HG02852 (cell line): Measurements from ENCODE around the gene KIFC1.
A peak's percentile ranks its signal among the peaks of the same experiment; 100 is the strongest.
"Not testable (repeated sequence)": the region's sequence is repeated elsewhere in the genome, so short reads cannot be mapped to it uniquely, and the experiment has no call there.

Experiments used
- ATAC-seq: cut with Tn5 transposase; IDR thresholded peaks from one replicate; pipeline ENCODE4 v1.9.1; 2021; ENCODE audit warnings: mild to moderate bottlenecking, moderate library complexity; ENCODE audit not compliant: unreplicated experiment

The KIFC1 gene

DNA sequence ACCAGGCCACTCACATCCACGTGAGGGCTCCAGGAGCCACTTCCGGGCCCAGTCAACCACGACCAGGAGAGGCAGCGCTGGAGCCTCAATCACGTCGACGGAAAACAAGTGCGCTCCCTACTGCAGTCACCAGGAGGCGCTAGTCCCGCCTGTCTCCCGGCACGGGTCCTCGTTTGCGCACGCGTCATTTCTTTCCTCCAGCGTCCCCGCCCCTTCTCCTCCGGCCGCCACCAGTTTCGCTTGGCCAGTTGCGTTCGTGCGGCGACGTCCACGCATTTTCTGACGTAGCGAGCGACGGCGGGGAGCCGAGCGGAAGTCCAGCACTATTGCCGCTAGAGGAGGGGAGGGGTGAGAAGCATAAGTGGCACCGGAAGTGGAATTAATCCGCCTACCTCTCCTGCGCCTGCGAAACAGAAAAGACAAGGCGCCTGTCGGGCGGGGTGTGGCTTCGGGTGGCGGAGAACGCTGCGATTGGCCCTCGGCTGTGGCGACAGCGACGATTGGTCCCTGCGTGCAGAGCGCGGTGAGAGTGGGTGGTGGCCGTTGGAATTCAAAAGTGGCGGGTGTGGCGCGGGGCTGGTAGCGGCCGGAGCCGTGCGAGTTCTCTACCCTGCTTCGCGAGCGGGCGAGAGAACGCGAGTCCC lies at the start of gene KIFC1:
KIFC1 (plus strand) TSS at position 546 of the 644 bp plus-strand sequence. CDS start 163 bp downstream, outside the sequence.
- peak; percentile 87 for ATAC-seq

GRCh38 chr6:33343606-33343952 lies 48.0 kb upstream of the KIFC1 start:
- ATAC-seq = not testable (repeated sequence)

DNA sequence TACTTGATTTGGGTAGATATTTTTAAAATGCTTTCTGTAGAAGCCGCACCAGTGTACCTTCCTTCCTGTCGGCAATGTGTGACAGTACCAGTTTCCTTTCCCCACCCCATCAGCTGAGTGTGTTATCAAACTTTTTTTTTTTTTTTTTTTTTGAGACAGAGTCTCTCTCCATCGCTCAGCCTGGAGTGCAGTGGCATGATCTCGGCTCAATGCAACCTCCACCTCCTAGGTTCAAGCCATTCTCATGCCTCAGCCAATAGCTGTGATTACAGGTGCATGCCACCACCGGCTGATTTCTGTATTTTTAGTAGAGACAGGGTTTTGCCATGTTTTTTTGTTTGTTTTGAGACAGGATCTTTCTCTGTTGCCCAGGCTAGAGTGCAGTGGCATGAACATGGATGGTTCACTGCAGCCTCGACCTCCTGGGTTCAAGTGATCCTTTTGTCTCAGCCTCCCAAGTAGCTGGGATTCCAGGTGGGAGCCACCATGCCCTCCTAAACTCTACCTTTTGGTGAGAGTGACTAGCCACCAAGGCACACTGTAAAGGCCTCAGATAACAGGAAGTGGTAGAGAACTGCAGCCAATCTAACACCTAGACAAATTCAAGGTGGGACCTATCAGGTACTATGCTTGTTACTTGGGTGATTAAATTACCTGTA lies 47.5 kb upstream of the KIFC1 start:
- ATAC-seq = no peak

DNA sequence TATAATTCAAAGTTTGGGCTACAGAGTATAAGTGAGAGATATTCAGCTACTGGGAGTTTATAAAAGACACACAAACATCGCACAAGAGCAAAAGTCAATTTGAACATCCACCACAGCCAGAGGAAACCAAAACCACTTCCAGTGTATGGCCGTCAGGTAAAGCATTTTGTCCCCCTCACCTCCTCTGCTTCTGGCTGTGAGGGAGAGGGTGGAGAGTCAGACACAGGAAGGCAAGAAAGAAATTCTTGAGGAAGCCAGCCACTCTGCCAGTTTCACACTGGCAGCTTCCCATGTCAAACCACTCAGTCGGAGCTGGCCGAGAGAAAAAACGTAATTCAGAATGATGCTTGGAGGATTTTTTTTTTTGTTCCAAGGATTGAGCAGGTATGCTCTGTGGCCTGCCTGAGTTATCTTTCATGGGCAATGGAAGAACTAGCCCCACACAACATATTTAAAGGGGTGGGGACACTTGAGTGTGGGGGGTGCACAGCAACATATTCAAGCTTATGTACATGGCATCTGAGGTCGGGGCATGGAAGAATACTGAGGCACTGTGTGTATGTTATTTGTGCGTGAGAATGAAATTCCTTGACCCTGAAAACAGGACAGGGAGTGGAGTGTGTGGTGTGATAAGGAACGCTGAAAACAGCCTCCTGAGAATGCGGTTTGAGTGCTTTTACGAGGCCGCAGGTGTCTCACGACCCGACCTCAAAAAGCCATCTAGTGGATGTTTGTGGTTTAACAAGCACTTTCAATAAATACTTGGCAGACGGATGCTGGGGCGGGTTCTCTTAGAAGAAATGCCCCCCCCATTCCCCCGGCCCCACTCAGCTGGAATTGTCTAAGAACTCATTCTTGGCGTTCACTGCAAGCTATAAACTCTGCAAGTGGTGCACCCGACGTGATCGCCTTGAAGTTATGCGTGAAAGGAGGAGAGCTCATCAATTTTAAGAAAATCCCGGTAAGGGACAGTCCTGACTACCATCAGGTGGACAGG lies 46.6 kb upstream of the KIFC1 start:
- no peak for ATAC-seq

DNA sequence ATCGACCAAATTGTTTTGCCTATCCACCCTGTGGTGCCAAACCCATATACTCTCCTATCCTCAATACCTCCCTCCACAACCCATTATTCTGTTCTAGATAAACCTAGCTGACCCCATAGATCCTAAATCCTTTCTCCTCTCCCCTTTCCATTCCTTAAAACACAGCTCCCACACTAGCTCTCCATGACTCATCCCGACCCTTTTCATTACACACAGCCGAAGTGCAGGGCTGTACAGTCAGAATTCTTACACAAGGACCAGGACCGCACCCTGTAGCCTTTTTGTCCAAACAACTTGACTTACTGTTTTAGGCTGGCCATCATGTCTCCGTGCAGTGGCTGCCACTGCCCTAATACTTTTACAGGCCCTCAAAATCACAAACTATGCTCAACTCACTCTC lies 44.7 kb upstream of the KIFC1 start:
- ATAC-seq = not testable (repeated sequence)

DNA sequence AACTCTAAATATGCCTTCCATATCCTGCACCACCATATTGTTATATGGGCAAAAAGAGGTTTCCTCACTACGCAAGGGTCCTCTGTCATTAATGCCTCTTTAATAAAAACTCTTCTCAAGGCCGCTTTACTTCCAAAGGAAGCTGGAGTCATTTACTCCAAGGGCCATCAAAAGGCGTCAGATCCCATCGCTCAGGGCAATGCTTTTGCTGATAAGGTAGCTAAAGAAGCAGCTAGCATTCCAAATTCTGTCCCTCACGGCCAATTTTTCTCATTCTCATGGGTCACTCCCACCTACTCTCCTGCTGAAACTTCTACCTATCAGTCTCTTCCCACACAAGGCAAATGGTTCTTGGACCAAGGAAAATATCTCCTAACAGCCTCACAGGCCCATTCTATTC lies 43.8 kb upstream of the KIFC1 start:
- no peak for ATAC-seq

DNA sequence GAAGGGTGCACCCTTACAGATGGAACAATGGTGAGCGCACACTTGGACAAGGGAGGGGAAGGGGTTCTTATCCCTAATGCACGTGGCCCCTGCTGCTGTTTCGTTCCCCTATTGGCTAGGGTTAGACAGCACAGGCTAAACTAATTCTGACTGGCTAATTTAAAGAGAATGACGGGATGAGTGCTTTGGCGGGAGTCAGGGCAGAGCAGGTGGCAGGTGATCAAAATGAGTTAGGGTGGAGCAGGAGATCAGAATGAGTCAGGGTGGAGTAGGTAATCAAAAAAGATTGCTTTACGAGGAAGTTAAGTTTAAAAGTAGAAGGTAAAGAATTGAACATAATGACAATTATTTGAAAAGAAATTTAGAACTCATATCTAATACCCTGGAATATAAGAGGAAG lies 35.8 kb upstream of the KIFC1 start:
- not testable (repeated sequence) for ATAC-seq

GRCh38 chr6:33356295-33356694 lies 35.3 kb upstream of the KIFC1 start:
- no peak for ATAC-seq

DNA sequence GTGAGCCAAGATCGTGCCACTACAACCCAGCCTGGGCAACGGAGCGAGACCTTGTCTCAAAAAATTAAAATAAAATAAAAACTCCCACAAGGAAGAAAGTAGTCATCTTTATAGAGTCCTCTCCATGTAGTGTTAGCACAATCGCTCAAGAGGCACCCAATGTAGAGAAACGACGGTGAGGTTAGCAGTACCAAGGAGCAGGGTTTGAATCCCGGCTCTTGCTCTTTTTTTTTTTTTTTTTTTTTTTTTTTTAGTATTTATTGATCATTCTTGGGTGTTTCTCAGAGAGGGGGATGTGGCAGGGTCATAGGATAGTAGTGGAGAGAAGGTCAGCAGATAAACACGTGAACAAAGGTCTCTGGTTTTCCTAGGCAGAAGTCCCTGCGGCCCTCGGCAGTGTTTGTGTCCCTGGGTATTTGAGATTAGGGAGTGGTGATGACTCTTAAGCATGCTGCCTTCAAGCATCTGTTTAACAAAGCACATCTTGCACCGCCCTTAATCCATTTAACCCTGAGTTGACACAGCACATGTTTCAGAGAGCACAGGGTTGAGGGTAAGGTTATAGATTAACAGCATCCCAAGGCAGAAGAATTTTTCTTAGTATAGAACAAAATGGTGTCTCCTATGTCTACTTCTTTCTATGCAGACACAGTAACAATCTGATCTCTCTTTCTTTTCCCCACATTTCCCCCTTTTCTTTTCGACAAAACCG lies 34.3 kb upstream of the KIFC1 start:
- ATAC-seq = not testable (repeated sequence)

DNA sequence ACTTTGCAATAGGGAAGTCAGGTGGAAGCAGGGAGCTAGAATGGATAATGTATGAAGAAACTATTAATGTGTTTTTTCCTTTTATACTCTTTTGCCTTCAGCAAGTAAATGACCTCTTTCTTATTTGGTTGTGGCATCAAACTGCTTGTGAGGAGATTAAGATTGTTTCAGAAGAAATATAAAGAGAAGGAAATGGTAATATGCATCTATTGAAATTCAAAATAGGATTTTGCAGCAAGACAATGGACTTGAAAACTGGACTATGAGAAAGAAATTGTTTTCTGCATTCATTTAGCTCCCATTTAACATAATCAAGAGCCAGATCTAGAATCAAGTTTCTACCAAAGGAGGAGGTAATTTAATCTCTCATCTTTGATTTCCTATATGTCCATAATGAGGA lies 32.3 kb upstream of the KIFC1 start:
- ATAC-seq = no peak

DNA sequence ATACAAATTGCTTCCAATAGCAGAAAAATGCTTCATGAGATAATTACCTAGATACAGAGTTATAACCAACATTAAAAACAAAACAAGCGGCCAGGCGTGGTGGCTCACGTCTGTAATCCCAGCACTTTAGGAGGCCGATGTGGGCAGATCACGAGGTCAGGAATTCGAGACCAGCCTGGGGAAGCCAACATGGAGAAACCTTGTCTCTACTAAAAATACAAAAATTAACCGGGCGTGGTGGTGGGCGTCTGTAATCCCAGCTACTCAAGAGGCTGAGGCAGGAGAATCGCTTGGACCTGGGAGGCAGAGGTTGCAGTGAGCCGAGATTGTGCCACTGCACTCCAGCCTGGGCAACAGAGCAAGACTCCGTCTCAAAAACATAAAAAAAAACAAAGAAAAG lies 28.1 kb upstream of the KIFC1 start:
- not testable (repeated sequence) for ATAC-seq

DNA sequence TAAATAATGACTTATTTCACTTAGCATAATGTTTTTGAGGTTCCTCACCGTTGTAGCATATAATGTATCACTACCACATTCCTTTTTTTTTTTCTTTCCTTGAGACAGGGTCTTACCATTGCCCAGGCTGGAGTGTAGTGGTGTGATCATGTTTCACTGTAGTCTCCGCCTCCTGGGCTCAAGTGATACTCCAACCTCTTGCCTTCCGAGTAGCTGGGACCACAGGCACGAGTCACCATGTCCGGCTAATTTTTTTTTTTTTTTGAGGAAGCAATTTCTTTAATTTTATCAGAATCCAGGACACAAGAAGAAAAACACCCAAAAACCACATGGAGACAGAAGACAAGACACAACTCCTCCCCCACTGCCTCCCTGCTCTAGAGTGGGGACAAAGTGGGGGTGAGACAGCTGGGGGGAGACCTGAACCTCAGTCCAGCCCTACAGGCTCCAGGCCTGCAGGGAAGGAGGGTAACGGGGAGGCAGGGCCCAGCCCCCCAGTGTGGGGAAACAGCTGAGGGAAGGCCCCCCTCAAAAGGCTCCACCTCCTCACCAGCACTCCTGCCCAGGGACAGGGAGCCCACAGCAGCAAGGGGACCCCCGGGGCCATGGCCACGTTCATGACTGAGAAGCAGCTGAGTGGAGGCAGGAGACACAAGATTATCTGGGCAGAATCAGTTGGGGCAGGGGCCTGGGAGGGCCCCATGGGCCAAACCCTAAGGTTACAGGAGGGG lies 27.0 kb upstream of the KIFC1 start:
- ATAC-seq = not testable (repeated sequence)

DNA sequence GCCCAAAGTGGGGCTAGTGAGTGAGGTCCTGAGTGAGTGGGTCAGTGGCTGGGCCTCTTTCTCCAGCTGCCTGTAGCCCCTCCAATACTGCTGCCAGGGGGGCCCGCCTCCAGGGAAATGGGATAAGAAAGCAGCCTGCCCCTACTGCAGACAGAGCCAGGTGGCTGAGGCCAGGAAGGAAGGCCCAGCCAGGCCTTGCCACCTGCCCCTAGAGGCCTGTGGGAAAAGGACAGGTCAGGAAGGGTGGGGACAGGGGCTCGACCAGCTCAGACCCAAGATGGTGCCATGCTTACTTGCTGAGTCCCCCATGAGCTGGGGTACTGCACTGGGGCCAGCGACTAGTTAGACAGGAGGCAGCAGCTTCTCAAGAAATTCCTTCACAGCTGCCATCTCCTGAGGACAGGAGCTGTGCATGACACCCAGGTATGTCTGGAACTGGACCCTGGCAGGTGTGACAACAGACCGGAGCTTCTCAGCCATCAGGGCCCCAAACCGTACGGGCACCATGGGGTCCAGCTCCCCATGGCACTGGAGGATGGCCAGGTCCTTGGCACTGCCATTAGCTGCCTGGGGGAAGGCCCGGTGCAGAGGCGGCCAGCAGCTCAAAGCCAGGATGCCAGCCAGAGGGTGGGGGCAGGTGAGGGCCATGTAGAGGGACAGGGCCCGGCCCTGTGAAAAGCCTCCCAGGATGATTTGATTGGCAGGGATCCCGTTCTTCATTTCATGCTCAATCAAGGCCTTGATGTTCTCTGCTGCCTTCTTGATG lies 26.2 kb upstream of the KIFC1 start:
- ATAC-seq = not testable (repeated sequence)

DNA sequence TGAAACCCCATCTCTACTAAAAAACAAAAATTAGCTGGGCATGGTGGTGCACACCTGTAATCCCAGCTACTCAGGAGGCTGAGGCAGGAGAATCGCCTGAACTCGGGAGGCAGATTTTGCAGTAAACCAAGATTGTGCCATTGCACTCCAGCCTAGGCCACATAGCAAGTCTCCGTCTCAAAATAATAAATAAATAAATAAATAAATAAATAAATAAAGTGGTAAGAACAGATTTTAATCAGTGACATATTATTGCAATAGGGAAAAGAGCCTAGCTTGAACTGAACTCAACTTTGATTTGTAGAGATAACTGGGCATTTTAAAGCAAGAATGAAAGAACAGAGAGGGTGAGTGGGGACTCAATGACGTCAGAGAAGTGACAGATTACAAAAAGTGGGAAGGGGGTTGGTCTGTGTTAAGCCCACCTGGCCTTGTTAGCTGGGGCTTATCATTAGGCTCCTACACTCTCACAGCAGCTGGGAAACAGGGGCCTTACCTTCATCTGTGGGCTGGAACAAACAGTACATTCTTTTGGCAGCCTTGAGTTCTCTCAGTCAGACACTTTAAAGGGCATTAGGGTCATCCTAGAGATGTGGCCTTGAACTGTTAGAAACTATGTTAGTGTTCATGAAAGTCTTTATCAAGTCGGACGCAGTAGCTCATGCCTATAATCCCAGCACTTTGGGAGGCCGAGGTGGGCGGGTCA lies 24.5 kb upstream of the KIFC1 start:
- no peak for ATAC-seq

- ATAC-seq = not testable (repeated sequence)
These were observed 24.0 kb upstream of the KIFC1 start for GRCh38 chr6:33367715-33368025.

DNA sequence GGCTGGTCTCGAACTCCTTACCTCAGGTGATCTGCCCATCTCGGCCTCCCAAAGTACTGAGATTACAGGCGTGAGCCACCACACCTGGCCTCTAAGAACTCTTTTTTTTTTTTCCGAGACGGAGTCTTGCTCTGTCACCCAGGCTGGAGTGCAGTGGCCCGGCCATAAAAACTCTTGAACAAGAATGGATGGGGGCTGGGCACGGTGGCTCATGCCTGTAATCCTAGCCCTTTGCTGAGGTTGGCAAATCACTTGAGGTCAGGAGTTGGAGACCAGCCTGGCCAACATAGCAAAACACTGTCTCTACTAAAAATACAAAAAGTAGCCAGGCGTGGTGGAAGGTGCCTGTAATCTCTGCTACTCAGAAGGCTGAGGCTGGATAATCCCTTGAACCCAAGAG lies 19.7 kb upstream of the KIFC1 start:
- ATAC-seq = not testable (repeated sequence)

- no peak for ATAC-seq
These were observed 19.0 kb upstream of the KIFC1 start for GRCh38 chr6:33372526-33373123.
